Vagina (tissue), 2 donors: ENCODE data around the gene NEMF. TPM values are rescaled to one million over a fixed set of nuclear protein-coding genes. Genes with fewer than 3 reads are reported as not detected.

ENCODE experiments used
- DNase-seq, 2 donors: peaks; one replicate each; pipeline ENCODE4 v3.0.0-alpha.2; 2017; ENCODE audit errors: extremely low spot score in 2 of 2
- H3K27ac ChIP-seq: fragments of 200-600 bp; sonication (generic); one replicate; pipeline ENCODE4 v1.5.1; 2019
- H3K27me3 ChIP-seq: fragments of 200-600 bp; sonication (generic); one replicate; pipeline ENCODE4 v1.5.1; 2019
- H3K36me3 ChIP-seq, 2 donors: fragments of 200-600 bp; sonication (generic); one replicate each; pipeline ENCODE4 v1.5.1; 2017 to 2019
- H3K4me1 ChIP-seq: fragments of 200-600 bp; sonication (generic); one replicate; pipeline ENCODE4 v1.5.1; 2019
- H3K4me3 ChIP-seq, 2 donors: fragments of 200-600 bp; sonication (generic); 1 replicate in 1 of 2; 2 replicates in 1 of 2; pipeline ENCODE4 v1.5.1; 2016 to 2019
- H3K9me3 ChIP-seq: fragments of 200-600 bp; sonication (generic); one replicate; pipeline ENCODE4 v1.5.1; 2019
- POLR2A ChIP-seq, 2 donors: fragments of 450-650 bp; IDR thresholded peaks; one replicate each; pipeline ENCODE4 v1.6.1; 2017; ENCODE audit warnings: antibody characterized with exemption in 2 of 2, mild to moderate bottlenecking in 2 of 2, moderate library complexity in 2 of 2
- POLR2AphosphoS5 ChIP-seq, 2 donors: sonication (generic); formaldehyde crosslinking; IDR thresholded peaks; one replicate each; pipeline ENCODE4 v1.9.0; 2017; ENCODE audit warnings: antibody characterized with exemption in 2 of 2, mild to moderate bottlenecking in 2 of 2, low read depth in 1 of 2; ENCODE audit not compliant: insufficient read depth in 1 of 2
- intact Hi-C: fragments of 100-400 bp; cut with DNase I; formaldehyde crosslinking; loops from one replicate; pipeline ENCODE4 v1.15.1; 2023
- total RNA-seq: library from RNA; depleted of rRNA; stranded (reverse); fragments of >200 nt; gene quantifications from one replicate; pipeline ENCODE4 v1.2.3, GENCODE V29; 2016
- TF ChIP-seq, protein P1 (sequence below), 3 experiments: fragments of 450-650 bp in 2 of 3; fragments of 200-600 bp in 1 of 3; sonication (generic) in 1 of 3; IDR thresholded peaks; one replicate each; pipeline ENCODE4 v1.5.1; 2017 to 2019; ENCODE audit warnings: antibody characterized with exemption in 3 of 3, mild to moderate bottlenecking in 2 of 3, moderate library complexity in 2 of 3

The NEMF gene
- total RNA-seq, 1 donor from 2014 or later: 77.8 TPM

- Histone ChIP-seq H3K27me3 (no peaks in the 10 kb centered on the region), H3K27ac (peak overlapping the region; percentile 88), H3K36me3 (no peaks in the 10 kb centered on the region), H3K4me3 (peak overlapping the region; percentile 48 to 57), H3K4me1 (peaks cover 21% of the 10 kb centered on the region), H3K9me3 (no peaks in the 10 kb centered on the region)
- intact Hi-C loops: loop anchor here (10.0 kb wide), 1 partner anchor 247 kb away; the partner anchor contains the start of gene VCPKMT
- TF ChIP-seq POLR2AphosphoS5 (IDR thresholded peaks at IDR 0.05; ENCODE audit: insufficient read depth in 1 of 2, low read depth in 1 of 2) (peak; percentile 86 to 93), POLR2A (IDR thresholded peaks at IDR 0.05) (peak in 1 of 2 donors; percentile 74)
- TF ChIP-seq, protein P1, sequence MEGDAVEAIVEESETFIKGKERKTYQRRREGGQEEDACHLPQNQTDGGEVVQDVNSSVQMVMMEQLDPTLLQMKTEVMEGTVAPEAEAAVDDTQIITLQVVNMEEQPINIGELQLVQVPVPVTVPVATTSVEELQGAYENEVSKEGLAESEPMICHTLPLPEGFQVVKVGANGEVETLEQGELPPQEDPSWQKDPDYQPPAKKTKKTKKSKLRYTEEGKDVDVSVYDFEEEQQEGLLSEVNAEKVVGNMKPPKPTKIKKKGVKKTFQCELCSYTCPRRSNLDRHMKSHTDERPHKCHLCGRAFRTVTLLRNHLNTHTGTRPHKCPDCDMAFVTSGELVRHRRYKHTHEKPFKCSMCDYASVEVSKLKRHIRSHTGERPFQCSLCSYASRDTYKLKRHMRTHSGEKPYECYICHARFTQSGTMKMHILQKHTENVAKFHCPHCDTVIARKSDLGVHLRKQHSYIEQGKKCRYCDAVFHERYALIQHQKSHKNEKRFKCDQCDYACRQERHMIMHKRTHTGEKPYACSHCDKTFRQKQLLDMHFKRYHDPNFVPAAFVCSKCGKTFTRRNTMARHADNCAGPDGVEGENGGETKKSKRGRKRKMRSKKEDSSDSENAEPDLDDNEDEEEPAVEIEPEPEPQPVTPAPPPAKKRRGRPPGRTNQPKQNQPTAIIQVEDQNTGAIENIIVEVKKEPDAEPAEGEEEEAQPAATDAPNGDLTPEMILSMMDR (IDR thresholded peaks at IDR 0.05): peak in 1 of 3 experiments; percentile 22
- peak in 1 of 2 donors; percentile 98 for DNase-seq
Observed at GRCh38 chr14:49867831-49868719, 15.5 kb upstream of the NEMF start.

GRCh38 chr14:49865431-49865859, 12.9 kb upstream of the NEMF start:
- Histone ChIP-seq H3K36me3 (no peaks in the 10 kb centered on the region), H3K27me3 (no peaks in the 10 kb centered on the region), H3K4me1 (peaks cover 21% of the 10 kb centered on the region), H3K4me3 (no peak overlapping the region), H3K9me3 (no peaks in the 10 kb centered on the region), H3K27ac (peak overlapping the region; percentile 95)
- DNase-seq: no peak
- intact Hi-C loops: loop anchor here (10.0 kb wide), 1 partner anchor 249 kb away; the partner anchor contains the start of gene VCPKMT
- TF ChIP-seq POLR2AphosphoS5 (IDR thresholded peaks at IDR 0.05; ENCODE audit: insufficient read depth in 1 of 2, low read depth in 1 of 2) (peak in 1 of 2 donors; percentile 78), POLR2A (IDR thresholded peaks at IDR 0.05) (no peak)
- TF ChIP-seq, protein P1 (IDR thresholded peaks at IDR 0.05): peak; percentile 55 to 64 (median 64)

DNA sequence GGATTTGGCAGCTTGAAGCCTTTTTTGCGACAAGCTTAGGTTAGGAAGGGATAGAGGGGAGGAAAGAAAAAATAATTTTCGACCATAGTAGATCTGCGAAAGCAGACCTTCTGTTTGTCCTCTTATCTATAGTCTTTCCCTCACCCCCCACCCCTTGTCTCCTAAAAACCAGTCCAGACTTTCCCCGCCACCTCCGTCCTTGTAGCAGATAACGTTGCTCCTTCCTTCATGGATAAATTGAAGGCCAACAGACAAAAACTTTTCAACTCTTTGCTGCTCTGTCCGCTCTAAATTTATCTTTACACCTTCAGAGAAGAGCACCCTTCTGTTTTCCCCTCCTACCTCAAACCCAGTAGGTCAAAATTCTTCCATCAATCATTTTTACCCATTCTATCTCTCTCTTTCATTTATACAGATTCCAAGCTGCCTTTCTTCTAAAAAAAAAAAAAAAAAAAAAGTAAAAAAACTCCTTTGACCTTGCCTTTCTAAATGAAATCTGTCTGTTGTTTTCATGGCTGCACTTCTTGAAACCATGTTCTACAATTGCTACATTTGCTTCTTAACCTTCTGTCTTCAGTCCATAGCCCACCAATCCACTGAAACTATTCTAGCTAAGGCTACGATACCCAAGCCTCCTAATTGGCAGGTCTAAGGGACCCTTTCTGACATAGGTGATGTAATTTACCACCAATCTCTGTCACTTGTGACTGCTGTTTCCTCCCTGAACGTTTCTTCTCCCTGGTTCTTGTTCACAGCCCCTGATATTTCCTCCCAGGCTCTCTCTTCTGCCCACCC, 11.1 kb upstream of the NEMF start:
- Histone ChIP-seq H3K36me3 (no peaks in the 10 kb centered on the region), H3K27ac (peak overlapping the region; percentile 95), H3K27me3 (no peaks in the 10 kb centered on the region), H3K4me3 (peak overlapping the region; percentile 51 to 64), H3K4me1 (peaks cover 15% of the 10 kb centered on the region), H3K9me3 (no peaks in the 10 kb centered on the region)
- intact Hi-C loops: loop anchor here (10.0 kb wide), 1 partner anchor 251 kb away; the partner anchor contains the start of gene VCPKMT
- no peak for DNase-seq
- TF ChIP-seq POLR2AphosphoS5 (IDR thresholded peaks at IDR 0.05; ENCODE audit: insufficient read depth in 1 of 2, low read depth in 1 of 2) (no peak), POLR2A (IDR thresholded peaks at IDR 0.05) (no peak)
- TF ChIP-seq, protein P1 (IDR thresholded peaks at IDR 0.05): no peak

DNA sequence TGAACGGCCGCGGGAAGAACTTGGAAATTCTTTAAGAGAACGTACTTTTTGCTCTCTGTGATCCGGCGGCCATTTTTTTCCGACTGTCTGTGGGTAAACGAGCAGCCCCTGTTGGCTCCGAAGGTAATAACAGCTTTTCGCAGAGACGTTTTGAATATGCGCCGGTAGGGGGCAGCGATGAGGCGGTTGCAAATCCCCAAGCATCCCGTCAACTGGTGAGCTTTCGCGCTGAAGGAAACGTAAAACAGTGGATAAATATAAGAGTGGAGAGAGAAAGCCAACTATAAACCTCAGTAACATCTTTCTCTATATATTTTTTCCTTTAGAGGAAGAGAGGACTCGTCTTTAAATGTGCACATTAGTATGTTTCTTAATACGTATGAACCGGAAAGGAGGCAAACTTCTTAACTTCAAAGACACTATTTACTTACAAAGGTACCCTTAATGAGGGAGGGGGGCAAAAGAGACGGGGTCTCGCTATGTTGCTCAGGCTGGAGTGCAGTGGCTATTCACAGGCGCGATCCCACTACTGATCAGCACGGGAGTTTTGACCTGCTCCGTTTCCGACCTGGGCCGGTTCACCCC, 9.6 kb upstream of the NEMF start:
- H3K4me1 ChIP-seq: peaks cover 12% of the 10 kb centered on the region
- intact Hi-C loops: loop anchor here (10.0 kb wide), 1 partner anchor 253 kb away; the partner anchor contains the start of gene VCPKMT
- H3K9me3 ChIP-seq: no peaks in the 10 kb centered on the region

More for the DNA sequence above, 9.6 kb upstream of the NEMF start:
- peak overlapping the region; percentile 95 for H3K27ac ChIP-seq
- no peaks in the 10 kb centered on the region for H3K27me3 ChIP-seq
- DNase-seq: no peak
- peak overlapping the region; percentile 51 to 64 for H3K4me3 ChIP-seq
- TF ChIP-seq POLR2A (IDR thresholded peaks at IDR 0.05) (peak in 1 of 2 donors; percentile 12), POLR2AphosphoS5 (IDR thresholded peaks at IDR 0.05; ENCODE audit: insufficient read depth in 1 of 2, low read depth in 1 of 2) (peak in 1 of 2 donors; percentile 25)
- TF ChIP-seq, protein P1 (IDR thresholded peaks at IDR 0.05): peak; percentile 96 to 100 (median 99)
- H3K36me3 ChIP-seq: no peaks in the 10 kb centered on the region
